ENCODE results near the gene RNMT.
A peak's percentile ranks its signal among the peaks of the same experiment; 100 is the strongest.

Gene RNMT

GRCh38 chr18:13811993-13812392 is 85.5 kb downstream of the RNMT start:
- peak; percentile 38 for DNase-seq (ENCODE audit: low spot score)

GRCh38 chr18:13813271-13813849 is 86.9 kb downstream of the RNMT start:
- DNase-seq (ENCODE audit: low spot score) = peak; percentile 65

All from RKO (cell line).